Spleen (tissue), 7 donors: ENCODE data around the gene DTNBP1.

Experiments
- CTCF ChIP-seq, 11 experiments: fragments of 200-600 bp in 7 of 11; fragments of 450-650 bp in 4 of 11; sonication (generic) in 4 of 11; IDR thresholded peaks in 8 of 11; conservative IDR thresholded peaks in 3 of 11; 1 replicate in 7 of 11; 2 replicates in 4 of 11; pipeline versions ENCODE4 v1.4.0 to v1.8.0; 2016 to 2021; ENCODE audit warnings: antibody characterized with exemption in 11 of 11, inconsistent platforms in 4 of 11, mild to moderate bottlenecking in 1 of 11
- POLR2A ChIP-seq, 3 donors: fragments of 450-650 bp; IDR thresholded peaks; one replicate each; pipeline ENCODE4 v1.5.1; 2017; ENCODE audit warnings: antibody characterized with exemption in 3 of 3, mild to moderate bottlenecking in 1 of 3
- POLR2AphosphoS5 ChIP-seq, 3 donors: sonication (generic); formaldehyde crosslinking; IDR thresholded peaks; one replicate each; pipeline ENCODE4 v1.5.1; 2017; ENCODE audit warnings: antibody characterized with exemption in 3 of 3
- donor health status: DM: no; HTN: no; CAD: no; lungs with moderate emphysema.
- donor health status: DM: no; HTN: no; CAD: no.
- donor health status: DM: no; HTN: no; CAD: no.

- TF ChIP-seq CTCF (IDR thresholded peaks at IDR 0.05 in 8 of 11, conservative IDR thresholded peaks at IDR 0.05 in 3 of 11) (no peak), POLR2A (IDR thresholded peaks at IDR 0.05) (no peak), POLR2AphosphoS5 (IDR thresholded peaks at IDR 0.05) (no peak)
These were observed 85.7 kb downstream of the DTNBP1 start for GRCh38 chr6:15577106-15577505.
